AG10803 (cell line): Measurements from ENCODE around the gene NINJ2.

Source experiments
- DNase-seq: peaks from one replicate; pipeline ENCODE4 v3.0.0; 2010; ENCODE audit warnings: low read depth
- H3K4me3 ChIP-seq: 2 replicates; pipeline ENCODE4 v1.5.1; 2011; ENCODE audit warnings: mild to moderate bottlenecking, low read length, control low read depth
- TF ChIP-seq, protein P1 (sequence below): conservative IDR thresholded peaks from 2 replicates; pipeline ENCODE4 v1.5.1; 2011; ENCODE audit warnings: mild to moderate bottlenecking, low read length, control low read depth, inconsistent platforms

NINJ2 gene

DNA sequence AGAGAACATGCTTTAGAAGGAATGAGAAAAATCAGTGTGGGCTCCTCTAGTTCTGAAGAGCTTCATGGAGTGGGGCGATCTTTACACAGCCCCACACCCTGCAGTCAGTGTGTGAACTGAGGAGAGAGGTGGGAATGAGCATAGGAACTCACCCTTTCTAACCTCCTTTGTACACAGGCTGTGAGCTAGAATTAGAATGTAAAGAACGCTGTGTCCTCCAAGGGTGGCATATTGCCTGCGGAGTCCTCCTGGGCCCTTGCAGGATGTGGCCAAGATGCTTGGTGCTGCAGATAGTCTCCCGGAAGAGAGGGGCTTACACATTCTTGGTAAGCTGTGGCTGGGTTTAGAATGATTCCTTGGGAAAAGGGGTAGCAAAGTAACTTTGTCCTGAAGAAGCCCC is 43.9 kb downstream of the NINJ2 start:
- TF ChIP-seq, protein P1, sequence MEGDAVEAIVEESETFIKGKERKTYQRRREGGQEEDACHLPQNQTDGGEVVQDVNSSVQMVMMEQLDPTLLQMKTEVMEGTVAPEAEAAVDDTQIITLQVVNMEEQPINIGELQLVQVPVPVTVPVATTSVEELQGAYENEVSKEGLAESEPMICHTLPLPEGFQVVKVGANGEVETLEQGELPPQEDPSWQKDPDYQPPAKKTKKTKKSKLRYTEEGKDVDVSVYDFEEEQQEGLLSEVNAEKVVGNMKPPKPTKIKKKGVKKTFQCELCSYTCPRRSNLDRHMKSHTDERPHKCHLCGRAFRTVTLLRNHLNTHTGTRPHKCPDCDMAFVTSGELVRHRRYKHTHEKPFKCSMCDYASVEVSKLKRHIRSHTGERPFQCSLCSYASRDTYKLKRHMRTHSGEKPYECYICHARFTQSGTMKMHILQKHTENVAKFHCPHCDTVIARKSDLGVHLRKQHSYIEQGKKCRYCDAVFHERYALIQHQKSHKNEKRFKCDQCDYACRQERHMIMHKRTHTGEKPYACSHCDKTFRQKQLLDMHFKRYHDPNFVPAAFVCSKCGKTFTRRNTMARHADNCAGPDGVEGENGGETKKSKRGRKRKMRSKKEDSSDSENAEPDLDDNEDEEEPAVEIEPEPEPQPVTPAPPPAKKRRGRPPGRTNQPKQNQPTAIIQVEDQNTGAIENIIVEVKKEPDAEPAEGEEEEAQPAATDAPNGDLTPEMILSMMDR = no peak
- DNase-seq = no peak
- no peak overlapping the region for H3K4me3 ChIP-seq

DNA sequence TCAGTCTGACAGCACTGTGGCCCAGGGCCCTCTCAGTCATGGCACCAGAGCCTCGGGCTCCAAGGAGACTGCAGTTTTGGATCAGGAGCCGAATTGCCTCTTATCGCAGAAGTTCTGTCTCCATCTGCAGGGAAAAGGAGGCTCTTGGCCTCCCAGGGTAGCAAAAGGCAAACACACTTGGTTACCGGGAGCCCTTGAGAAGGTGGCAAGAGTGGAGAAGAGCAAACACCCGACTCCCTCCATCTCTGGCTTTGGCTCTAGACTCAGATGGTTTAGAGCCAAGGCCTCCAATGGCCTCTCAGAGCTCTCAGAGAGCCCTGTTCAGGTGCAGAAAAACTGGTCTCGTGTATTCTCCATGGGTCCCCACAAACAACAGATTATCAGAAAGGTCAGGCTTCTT is 44.6 kb downstream of the NINJ2 start:
- no peak overlapping the region for H3K4me3 ChIP-seq
- TF ChIP-seq, protein P1 = no peak
- DNase-seq = no peak

DNA sequence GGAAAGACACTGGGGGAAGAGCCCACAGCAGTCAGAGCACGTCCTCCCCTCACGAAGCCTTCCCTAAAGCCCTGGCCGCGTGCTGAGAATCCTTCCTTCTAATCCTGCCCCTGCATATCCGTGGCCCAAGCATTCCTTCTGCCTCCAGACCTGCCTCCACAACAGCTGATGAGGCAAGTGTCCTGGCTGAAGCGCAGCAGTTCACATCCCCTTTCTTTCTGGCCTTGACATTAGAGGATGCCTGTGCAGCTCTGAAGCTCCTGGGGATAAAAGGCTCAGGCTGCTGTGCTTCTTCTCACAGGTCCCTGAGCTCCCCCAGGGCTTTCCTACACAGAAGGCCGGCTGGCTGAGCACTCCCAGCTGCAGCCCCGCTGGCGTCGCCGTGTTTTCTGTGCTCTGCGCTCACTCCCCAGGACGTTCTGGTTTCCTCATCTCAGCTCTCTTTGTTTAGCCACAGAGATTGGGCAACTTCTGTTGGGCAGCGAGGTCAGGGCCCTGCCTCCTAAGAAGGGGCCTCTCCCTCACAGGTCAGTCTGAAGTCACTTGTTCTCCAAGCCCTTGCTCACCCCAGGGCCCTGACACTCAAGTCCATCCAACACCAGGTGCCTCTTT is 45.8 kb downstream of the NINJ2 start:
- TF ChIP-seq, protein P1 = no peak
- DNase-seq = peak; percentile 12
- no peak overlapping the region for H3K4me3 ChIP-seq

DNA sequence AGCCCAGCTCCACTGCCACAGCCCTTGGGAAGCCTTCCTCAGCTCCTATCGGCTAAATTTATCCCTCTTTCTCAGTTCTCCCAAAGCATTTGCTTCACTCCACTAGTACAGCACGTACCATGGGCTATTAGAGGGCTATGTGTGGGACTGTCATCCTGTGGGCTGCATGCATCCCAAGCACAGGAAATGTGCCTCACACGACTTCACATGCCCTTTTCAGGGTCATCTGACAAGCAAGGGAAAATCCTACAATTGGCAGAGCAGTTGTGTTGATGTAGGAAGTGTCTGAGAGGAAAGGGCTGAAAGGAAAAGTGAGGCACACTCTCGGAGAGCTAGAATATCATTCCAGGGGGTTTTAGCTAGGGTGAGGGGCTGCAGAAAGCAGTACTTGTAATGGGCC is 47.6 kb downstream of the NINJ2 start:
- TF ChIP-seq, protein P1 = no peak
- no peak overlapping the region for H3K4me3 ChIP-seq
- DNase-seq = no peak

DNA sequence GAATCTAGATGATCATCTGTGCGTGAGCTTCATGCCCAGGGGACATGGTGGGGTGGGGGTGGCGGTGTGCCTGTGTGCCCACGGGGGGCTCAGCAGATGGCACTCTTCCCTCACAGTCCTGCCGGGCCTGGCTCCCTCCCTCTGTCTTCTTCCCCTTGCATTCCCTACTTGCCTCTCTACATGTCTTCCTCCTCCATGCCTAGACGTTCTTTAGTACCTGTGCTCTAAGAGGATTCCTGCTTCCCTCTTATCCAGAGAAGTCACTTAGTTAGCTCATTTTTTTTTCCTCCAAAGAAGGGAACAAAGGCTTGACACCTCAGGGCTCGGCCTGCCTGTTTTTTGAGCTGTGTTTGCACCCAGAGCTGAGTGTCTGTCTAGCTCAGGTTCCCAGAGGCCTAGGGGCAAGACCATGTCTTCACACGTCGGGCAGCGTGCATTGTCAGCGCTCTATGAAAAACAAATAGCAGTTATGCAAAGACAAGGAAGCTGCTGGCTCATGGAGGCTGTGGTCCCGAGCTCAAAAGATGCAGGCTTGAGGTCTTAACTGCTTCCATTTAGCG is 48.8 kb downstream of the NINJ2 start:
- DNase-seq = no peak
- no peak overlapping the region for H3K4me3 ChIP-seq
- TF ChIP-seq, protein P1 = 0 out of 2 replicates have a peak, but pooled peaks have one; percentile 10

DNA sequence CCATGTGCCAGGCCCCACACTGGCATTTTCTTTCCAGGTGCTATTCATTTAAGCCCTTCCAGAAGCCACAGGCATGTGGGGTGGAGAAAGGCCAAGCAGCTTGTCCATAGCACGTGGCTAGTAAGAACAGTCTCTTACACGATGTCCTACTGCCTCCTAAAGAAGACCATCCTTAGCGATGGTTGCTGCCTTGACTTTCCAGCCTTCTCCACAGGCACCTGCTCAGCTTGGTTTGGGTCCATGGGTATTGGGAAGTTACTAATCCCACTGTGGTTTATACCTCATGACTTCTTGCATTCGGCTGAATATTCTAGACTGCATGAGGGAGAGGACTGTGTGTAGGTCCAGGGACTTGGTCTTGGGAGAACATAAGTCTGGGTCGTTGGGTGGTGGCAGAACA is 49.2 kb downstream of the NINJ2 start:
- no peak for DNase-seq
- no peak overlapping the region for H3K4me3 ChIP-seq
- TF ChIP-seq, protein P1 = no peak

DNA sequence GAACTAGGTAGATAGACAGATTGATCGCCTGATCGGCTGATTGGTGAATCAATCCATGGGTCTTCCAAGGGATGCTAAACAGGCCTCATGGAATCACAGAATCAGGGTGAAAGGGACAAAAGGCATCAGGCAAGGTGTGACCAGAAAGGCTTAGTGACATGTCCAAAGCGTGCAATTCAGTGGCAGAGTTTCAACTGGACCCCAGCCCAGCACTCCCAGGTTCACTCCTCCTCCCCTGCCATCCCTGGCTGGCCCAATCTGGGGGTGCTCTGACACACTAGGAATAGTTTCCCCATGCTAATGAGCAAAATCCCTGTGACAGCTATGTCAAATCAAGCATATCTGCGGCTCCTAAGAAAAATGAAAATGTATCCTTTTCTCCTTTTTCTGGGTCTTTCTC is 50.4 kb downstream of the NINJ2 start:
- no peak overlapping the region for H3K4me3 ChIP-seq
- TF ChIP-seq, protein P1 = no peak
- no peak for DNase-seq
